SH-SY5Y (cell line): ENCODE results near the gene PHACTR4.

Experiments used
- GATA2 ChIP-seq: IDR thresholded peaks from 2 replicates; pipeline ENCODE4 v1.6.1; 2011; ENCODE audit warnings: mild to moderate bottlenecking, low read depth, low read length
- GATA3 ChIP-seq: IDR thresholded peaks from 2 replicates; pipeline ENCODE4 v1.6.1; 2011; ENCODE audit warnings: low read depth, mild to moderate bottlenecking, low read length, moderate library complexity

- no peak for TF ChIP-seq GATA2
- TF ChIP-seq GATA3 = no peak
Observed at GRCh38 chr1:28510970-28511440, 141.5 kb downstream of the PHACTR4 start.
